ENCODE data around the gene OGA. TPM values are rescaled to one million over a fixed set of nuclear protein-coding genes. Genes with fewer than 3 reads are reported as not detected.

OGA gene
- total RNA-seq, 1 donor from 2014 or later: 99.5 TPM

- peaks cover 15% of the 10 kb centered on the region for H3K36me3 Mint-ChIP-seq
- TF ChIP-seq CTCF (conservative IDR thresholded peaks at IDR 0.05): no peak
- DNase-seq (ENCODE audit: extremely low spot score, unreplicated experiment): no peak
- no peaks in the 10 kb centered on the region for H3K9me3 Mint-ChIP-seq
- H3K4me3 Mint-ChIP-seq: peak overlapping the region; percentile 89
- peaks cover 40% of the 10 kb centered on the region for H3K4me1 Mint-ChIP-seq (ENCODE audit: unreplicated experiment)
- H3K27ac Mint-ChIP-seq: peak overlapping the region; percentile 71
- H3K27me3 Mint-ChIP-seq: peaks cover 55% of the 10 kb centered on the region
Measured at GRCh38 chr10:101778781-101779543, 39.3 kb downstream of the OGA start.

DNA sequence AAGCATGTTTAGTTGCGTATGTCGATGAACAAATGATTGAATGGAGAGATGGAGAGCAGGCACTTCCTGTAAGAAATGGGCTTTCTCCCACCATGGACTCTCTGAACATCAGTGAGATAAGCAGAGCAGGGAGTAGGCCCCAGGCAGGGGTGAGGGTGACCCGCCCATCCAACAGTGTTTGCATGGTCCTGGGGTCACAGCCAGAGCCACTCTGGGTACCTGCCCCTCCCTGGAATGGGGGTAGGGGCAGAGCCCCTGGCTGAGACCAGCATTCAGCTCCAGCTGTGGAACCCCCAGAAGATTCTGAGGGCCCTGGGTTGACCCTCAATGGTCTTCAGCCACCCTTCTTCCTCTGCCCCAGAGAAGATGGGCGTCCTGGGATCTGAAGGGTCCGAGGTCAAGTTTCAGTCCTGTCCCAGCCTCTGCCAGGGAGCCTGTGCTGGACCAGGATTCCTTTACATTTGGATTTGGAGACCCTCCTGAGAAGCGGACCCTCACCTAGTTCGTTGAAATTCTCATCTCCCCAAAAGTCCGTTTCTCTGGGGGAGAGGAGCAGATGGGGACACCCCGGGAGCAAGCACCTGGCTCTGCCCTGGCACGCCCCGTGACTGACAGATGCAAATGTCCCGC, 40.0 kb downstream of the OGA start:
- Mint-ChIP-seq H3K27ac (no peak overlapping the region), H3K9me3 (no peaks in the 10 kb centered on the region), H3K4me3 (peak overlapping the region; percentile 89), H3K36me3 (peaks cover 12% of the 10 kb centered on the region), H3K4me1 (ENCODE audit: unreplicated experiment) (peaks cover 40% of the 10 kb centered on the region), H3K27me3 (peaks cover 62% of the 10 kb centered on the region)
- no peak for DNase-seq (ENCODE audit: extremely low spot score, unreplicated experiment)
- no peak for TF ChIP-seq CTCF (conservative IDR thresholded peaks at IDR 0.05)

DNA sequence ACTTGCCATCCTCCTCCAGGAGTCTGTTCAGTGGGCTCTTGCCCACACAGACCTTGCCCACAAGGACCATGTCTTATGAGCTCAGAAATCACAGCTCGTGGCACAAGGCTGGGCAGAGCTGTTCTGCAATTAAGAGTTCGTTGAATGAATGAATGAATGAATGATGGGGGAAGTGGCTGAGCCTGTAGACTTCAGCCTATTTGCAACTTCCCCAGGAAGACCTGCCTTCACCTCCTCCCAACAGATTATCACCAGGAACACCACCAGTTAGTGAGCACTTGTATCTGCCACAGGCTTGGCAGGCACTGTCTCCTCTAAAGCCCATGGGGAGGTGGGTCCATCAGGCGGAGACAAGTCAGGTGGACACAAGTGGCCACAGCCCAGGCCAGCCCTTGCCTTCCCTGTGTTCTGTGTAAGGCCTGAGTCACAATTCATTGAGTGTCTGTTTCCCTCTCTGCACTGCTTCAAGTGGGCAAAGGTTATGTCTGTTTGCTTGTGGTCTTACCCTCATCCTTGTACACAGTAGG, 40.6 kb downstream of the OGA start:
- Mint-ChIP-seq H3K27me3 (peaks cover 65% of the 10 kb centered on the region), H3K4me1 (ENCODE audit: unreplicated experiment) (peaks cover 37% of the 10 kb centered on the region), H3K27ac (no peak overlapping the region), H3K4me3 (peak overlapping the region; percentile 73), H3K9me3 (no peaks in the 10 kb centered on the region), H3K36me3 (peaks cover 10% of the 10 kb centered on the region)
- TF ChIP-seq CTCF (conservative IDR thresholded peaks at IDR 0.05): no peak
- DNase-seq (ENCODE audit: extremely low spot score, unreplicated experiment): no peak

GRCh38 chr10:101776161-101776817, 42.0 kb downstream of the OGA start:
- no peaks in the 10 kb centered on the region for H3K9me3 Mint-ChIP-seq
- TF ChIP-seq CTCF (conservative IDR thresholded peaks at IDR 0.05): no peak
- no peak for DNase-seq (ENCODE audit: extremely low spot score, unreplicated experiment)
- peaks cover 79% of the 10 kb centered on the region for H3K27me3 Mint-ChIP-seq
- H3K36me3 Mint-ChIP-seq: peaks cover 10% of the 10 kb centered on the region
- H3K27ac Mint-ChIP-seq: no peak overlapping the region
- H3K4me3 Mint-ChIP-seq: no peak overlapping the region
- H3K4me1 Mint-ChIP-seq (ENCODE audit: unreplicated experiment): peaks cover 28% of the 10 kb centered on the region

DNA sequence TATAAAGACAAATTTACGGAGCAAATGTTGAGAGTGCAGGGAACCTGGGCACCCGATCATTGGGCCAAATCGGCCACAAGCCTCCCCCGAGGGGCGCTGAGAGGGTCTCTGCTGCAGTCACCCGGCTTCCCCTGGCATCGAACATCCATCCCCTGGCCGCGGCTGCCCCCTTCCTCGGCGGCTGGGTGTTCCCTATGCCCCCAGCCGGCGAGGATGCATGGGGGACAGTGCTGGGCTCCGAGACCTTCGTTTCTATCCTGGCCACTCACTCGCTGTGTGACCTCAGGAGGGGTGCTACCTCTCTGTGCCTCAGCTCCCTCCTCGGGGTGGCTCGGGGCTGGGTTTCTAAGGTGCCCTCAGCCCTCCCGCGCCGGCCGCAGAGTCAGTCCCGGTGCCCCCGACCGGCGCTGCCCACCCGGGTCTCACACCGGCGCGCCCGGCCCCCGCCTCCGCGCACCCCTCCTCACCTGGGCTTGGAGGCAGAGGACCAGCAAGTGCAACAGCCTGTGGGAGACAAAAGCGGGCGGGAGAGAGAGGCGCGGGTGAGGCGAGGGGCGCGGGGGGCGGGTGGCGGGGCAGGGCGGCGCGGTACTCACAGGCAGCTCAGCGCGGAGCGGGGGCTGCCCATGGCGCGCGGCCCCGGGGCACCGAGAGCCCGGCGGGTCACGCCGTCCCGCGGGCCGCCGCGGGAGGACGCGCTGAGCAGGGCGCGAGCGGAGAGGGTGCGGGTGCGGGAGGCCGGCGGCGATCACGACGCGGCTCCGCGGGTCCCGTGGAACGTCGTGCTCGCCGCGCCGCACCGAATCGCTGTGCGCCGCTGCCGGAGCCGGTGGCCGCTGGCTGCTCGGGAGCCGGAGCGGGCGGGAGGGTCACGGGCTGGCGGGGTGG, 42.7 kb downstream of the OGA start, which contains the start of gene FGF8:
TSS of gene FGF8 (minus strand) at position 842 of the 888 bp plus-strand sequence. CDS start at position 628, 214 bp downstream.
- H3K4me3 Mint-ChIP-seq: peak within 1 kb of the TSS; percentile 73
- H3K4me1 Mint-ChIP-seq (ENCODE audit: unreplicated experiment): peaks cover 28% of the 10 kb centered on the region
- no peak within 1 kb of the TSS for H3K27ac Mint-ChIP-seq
- peaks cover 83% of the 10 kb centered on the region for H3K27me3 Mint-ChIP-seq
- no peak for DNase-seq (ENCODE audit: extremely low spot score, unreplicated experiment)
- H3K36me3 Mint-ChIP-seq: peaks cover 10% of the 10 kb centered on the region
- H3K9me3 Mint-ChIP-seq: no peaks in the 10 kb centered on the region
- no peak for TF ChIP-seq CTCF (conservative IDR thresholded peaks at IDR 0.05)

All from type B pancreatic cell (in vitro differentiated cells).